GM12872 (cell line): ENCODE results near the gene RUSF1.

Source experiments
- TF ChIP-seq, protein P1 (sequence below): IDR thresholded peaks from 3 replicates; pipeline ENCODE4 v1.5.1; 2011; ENCODE audit warnings: low read depth, mild to moderate bottlenecking, low read length, moderate library complexity; ENCODE audit not compliant: insufficient read depth

Gene RUSF1

DNA sequence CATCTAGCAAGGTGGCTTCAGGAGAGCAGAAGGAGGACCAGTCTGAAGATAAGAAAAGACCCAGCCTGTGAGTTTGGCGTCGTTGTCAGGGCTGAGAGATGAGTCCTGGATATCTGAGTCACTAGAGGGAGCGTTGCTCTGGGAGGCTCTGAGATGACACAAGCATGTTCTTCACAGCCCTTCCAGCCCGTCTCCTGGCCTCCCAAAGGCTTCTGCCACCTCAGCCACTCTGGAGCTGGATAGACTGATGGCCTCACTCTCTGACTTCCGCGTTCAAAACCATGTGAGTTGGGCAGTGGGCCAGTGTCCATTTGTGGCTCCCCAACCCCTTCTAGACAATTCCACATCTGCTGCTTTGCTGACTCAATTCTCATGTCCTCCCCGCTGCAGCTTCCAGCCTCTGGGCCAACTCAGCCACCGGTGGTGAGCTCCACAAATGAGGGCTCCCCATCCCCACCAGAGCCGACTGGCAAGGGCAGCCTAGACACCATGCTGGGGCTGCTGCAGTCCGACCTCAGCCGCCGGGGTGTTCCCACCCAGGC lies 33.9 kb downstream of the RUSF1 start:
- TF ChIP-seq, protein P1, sequence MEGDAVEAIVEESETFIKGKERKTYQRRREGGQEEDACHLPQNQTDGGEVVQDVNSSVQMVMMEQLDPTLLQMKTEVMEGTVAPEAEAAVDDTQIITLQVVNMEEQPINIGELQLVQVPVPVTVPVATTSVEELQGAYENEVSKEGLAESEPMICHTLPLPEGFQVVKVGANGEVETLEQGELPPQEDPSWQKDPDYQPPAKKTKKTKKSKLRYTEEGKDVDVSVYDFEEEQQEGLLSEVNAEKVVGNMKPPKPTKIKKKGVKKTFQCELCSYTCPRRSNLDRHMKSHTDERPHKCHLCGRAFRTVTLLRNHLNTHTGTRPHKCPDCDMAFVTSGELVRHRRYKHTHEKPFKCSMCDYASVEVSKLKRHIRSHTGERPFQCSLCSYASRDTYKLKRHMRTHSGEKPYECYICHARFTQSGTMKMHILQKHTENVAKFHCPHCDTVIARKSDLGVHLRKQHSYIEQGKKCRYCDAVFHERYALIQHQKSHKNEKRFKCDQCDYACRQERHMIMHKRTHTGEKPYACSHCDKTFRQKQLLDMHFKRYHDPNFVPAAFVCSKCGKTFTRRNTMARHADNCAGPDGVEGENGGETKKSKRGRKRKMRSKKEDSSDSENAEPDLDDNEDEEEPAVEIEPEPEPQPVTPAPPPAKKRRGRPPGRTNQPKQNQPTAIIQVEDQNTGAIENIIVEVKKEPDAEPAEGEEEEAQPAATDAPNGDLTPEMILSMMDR, result no peak

DNA sequence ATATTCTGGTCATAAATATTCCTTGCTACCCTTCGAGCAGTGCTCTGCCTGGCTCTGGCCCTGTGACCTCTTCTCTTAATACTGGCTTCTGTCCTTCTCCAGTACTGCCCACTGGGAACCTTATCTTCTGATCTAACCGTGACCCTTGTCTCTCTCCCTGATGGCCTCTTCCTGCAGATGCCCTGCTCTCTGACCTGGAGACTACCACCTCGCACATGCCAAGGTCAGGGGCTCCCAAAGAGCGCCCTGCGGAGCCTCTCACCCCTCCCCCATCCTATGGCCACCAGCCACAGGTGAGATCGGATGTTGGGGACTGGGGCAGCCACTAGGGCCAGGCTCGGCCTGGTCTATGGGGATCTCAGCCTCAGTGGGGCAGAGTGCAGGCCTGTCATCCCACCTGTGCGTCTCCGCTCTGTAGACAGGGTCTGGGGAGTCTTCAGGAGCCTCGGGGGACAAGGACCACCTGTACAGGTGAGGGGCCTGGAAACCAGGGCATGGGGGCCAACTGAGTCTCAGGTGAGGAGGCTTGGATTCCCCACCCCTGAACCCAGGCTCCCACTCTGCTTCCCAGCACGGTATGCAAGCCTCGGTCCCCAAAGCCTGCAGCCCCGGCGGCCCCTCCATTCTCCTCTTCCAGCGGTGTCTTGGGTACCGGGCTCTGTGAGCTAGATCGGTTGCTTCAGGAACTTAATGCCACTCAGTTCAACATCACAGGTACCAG lies 34.8 kb downstream of the RUSF1 start:
- TF ChIP-seq, protein P1, result no peak

DNA sequence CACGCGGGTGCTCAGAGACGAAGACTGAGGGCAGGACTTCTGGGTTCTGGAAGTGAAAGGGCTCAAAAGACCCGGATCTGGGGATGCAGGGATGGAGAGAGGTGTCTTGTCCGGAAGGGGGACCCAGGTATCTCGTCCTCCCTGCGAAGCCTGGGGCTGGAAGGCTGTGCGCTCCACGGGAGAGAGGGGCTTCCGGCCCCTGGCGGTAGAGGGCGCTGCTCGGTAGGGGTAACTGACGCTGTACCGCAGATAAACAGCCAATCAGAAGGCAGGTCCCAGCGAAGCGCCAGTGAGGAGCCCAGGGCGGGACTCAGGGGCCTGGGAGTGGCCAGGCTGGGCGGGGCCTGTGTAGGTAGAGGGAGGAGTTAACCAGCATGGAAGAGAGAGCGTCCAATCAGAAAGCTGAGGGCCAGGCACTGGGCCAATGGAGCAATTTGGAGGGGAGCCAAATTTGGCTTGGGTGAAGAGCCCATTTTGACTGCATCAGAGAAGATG lies 35.4 kb downstream of the RUSF1 start:
- TF ChIP-seq, protein P1, result peak; percentile 39

DNA sequence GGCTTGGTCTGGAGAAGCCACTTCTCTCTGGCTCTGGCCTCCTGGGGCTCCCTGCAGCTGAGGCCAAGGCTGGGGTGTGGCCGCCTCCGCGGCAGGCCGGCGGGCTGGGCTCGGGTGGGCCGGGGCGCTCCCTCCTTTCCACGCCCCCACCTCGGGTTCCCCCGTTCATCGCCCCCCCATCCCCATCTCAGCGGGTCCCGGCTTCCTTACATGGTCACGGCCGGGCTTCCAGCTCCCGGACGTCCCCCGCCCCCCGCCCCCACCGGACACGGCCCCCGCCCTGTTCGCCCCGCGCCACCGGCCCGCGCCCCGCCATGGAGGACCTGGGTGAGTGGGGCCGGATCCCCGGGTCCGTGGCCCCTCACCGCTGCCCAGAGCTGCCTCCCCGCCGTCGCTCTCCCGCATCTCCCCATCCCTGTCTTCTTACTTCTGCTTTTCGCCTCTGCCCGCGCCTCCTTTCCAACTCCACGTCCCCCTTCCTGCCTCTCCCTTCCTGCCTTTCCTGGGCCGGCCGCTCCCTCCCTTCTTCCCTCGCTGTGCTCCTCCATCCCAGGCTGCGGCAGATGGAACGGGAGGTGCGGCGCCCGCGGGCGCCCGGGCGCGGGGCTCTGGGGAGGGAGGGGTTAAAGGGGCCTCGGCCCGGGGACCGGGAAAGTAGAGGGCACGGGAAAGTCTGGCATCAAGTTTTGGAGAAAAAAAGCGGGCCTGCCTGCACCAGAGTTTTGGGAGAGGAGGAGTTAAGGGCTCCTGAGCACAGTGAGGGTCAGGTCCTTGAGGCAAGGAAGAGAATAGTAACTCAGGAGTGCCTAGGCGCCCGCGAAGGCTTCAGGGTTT lies 36.1 kb downstream of the RUSF1 start, which contains the start of gene TGFB1I1:
TSS of gene TGFB1I1 (plus strand) at position 278 of the 834 bp plus-strand sequence. CDS start at position 315, 37 bp downstream.
- TF ChIP-seq, protein P1, result no peak

DNA sequence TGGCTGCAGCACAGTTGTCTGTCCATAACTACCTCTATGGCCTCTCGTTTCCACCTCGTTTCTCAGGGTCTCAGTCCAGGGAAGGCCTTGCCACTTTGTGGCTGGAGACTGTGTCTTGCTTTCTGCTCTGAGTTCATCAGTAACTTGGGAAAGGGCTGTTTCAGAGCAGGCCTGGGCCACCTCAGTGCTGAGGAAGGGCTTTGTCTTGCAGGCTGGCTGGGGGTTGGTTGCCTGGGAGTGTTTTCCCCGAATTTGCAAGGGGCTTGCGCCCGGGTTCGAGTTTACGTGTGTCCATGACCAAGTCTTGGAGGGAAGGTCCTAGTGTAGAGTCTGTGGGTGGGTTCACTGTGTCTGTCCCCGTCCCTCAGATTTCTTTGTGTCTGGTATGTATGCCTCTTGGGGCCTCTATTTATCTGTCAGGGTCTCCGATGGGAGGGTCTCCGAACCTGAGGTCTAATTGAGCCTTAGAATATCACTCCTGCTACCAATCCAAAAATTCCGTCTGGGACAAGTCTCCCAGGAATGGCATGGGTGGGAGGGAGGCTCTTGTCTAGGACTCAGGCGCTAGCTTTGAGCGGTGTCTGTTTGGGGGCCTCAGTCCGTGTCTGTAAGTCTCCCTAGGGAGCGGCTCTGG lies 36.8 kb downstream of the RUSF1 start:
- TF ChIP-seq, protein P1, result no peak

DNA sequence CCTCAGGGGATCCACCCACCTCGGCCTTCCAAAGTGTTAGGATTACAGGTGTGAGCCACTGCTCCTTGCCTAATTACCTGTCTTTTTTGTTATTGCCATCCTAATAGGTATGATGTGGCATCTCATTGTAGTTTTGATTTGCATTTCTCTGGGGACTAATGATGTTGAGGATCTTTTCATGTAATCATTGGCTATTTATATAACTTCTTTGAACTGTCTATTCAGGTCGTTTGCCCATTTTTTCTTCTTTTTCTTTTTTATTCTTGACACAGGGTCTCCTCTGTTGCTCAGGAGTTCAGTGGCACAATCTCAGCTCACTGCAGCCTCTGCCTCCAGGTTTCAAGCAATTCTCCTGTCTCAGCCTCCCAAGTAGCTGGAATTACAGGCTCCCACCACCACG lies 37.6 kb downstream of the RUSF1 start:
- TF ChIP-seq, protein P1, result no peak

DNA sequence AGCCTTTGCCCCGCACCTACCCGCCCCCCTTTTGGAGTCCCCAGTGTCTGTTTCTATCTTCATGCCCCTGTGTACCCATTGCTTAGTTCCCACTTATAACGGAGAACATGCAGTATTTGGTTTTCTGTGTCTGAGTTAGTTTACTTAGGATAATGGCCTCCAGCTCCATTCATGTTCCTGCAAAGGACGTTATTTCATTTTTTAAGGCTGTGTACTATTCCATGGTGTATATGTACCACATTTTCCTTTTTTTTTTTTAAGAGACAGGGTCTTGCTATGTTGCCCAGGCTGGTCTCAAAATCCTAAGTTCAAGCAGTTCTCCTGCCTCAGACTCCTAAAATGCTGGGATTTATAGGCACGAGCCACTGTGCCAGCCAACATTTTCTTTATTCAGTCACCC lies 40.3 kb downstream of the RUSF1 start:
- TF ChIP-seq, protein P1, result no peak
